SIG-M5 treated with dmso at 0.1 percent for 504 hours (cell line): ENCODE results near the gene AMZ1.
A peak's percentile ranks its signal among the peaks of the same experiment; 100 is the strongest.
"Not testable (repeated sequence)": the region's sequence is repeated elsewhere in the genome, so short reads cannot be mapped to it uniquely, and the experiment has no call there.

Experiments used
- DNase-seq: peaks from one replicate; lab custom pipeline; 2025; ENCODE audit not compliant: unreplicated experiment; lab: John Stamatoyannopoulos, UW

Gene AMZ1

GRCh38 chr7:2737771-2738540 is 50.0 kb downstream of the AMZ1 start:
- DNase-seq: peak; percentile 46

- DNase-seq: no peak
Measured at GRCh38 chr7:2738766-2739549, 51.0 kb downstream of the AMZ1 start.

- not testable (repeated sequence) for DNase-seq
Measured at GRCh38 chr7:2743523-2744185, 55.7 kb downstream of the AMZ1 start.

DNA sequence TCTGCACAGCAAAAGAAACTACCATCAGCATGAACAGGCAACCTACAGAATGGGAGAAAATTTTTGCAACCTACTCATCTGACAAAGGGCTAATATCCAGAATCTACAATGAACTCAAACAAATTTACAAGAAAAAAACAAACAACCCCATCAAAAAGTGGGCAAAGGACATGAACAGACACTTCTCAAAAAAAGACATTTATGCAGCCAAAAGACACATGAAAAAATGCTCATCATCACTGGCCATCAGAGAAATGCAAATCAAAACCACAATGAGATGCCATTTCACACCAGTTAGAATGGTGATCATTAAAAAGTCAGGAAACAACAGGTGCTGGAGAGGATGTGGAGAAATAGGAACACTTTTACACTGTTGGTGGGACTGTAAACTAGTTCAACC is 60.7 kb downstream of the AMZ1 start:
- DNase-seq: not testable (repeated sequence)

DNA sequence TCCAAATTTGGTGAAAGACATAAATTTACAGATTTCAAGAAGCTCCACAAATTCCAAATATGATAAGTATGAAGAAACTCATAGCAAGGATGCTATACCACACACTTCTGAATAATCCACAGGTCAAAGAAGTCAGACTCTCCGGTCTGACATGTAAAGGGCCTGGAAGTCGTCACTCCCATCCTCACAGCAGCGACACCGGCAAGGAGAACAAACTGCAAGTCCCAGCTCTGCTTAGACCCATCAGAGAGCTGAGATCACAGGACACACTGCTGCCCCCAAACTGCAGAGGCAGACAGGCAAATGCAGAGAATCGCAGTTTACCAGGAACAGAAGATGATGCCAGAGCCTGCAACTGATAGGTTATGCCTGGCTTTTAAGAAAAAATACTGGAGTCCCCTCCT is 62.0 kb downstream of the AMZ1 start:
- no peak for DNase-seq

GRCh38 chr7:2751086-2751485 is 63.1 kb downstream of the AMZ1 start:
- DNase-seq: no peak

- no peak for DNase-seq
Measured at GRCh38 chr7:2753148-2753547, 65.1 kb downstream of the AMZ1 start.

DNA sequence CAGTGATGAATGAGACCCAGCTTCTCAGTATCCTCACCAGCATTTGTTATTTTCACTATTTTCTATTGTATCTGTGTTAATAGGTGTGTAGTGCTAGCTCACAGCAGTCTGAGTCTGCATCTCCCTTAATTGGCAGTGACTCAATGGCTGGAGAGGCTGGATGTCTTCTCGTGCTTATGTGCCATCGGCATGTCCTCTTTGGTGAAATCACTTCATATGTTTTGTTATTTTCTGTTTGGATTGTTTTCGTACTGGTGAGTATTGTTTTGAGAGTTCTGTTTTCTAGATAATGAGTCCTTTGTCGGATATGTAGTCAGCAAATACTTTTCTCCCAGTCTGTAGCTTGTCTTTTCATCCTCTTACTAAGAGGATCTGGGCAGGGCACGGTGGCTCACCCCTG is 66.1 kb downstream of the AMZ1 start:
- DNase-seq: no peak

- DNase-seq: no peak
Measured at GRCh38 chr7:2754912-2755311, 66.9 kb downstream of the AMZ1 start.

GRCh38 chr7:2755531-2755930 is 67.5 kb downstream of the AMZ1 start:
- DNase-seq: no peak

- peak; percentile 15 for DNase-seq
Measured at GRCh38 chr7:2757361-2757903, 69.4 kb downstream of the AMZ1 start.

DNA sequence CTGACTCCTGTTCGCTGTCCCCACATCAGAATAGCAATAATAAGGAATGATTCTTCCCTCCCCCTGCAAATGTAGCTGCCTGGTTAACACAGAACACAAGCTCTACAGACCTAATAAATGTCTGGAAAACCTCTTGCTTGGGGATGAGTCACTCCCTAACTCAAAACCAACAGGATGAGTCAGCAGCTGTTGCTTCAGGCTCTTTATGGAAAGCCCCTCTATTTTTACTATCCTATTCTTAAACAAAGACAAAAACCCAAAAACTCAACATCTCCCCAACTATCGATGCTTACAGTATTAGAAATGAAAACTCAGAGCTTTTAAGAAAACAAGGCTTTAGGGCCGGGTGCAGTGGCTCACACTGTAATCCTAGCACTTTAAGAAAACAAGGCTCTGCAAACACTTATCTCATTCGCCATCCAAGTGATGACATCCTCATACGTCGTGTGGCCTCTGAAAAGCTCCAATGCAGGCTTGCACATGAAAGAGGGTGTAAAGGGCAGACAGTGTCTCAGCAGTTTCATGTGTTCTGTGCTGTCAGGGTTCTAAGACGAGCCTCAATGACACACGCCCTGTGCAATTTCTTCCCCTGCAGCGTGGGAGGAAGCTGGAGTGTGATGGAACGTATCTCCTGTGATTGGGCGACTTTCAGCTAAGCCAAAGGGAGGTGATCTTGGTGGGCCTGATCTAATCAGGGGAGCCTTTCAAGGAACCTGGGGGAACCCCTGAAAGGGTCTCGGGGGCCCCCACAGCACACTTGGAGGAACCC is 70.1 kb downstream of the AMZ1 start:
- DNase-seq: peak; percentile 91

- DNase-seq: no peak
Measured at GRCh38 chr7:2758673-2759616, 70.9 kb downstream of the AMZ1 start.

DNA sequence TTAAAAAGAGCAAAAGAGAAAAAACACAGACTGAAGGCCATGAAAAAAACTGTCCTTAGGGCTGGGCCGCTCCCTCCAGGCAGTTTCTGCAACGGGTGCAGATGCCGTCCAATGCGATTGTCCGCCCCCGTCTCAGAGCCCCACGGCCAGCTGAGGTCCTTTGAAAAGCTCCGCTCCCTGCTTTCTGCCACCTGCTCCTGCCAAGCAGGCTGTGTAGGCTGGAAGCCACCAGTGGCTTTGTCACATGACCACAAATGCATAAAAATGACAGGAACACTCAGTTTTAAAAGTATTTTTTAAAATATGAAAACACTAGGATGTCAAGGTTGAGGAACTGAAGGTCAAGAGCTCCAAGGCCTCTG is 71.7 kb downstream of the AMZ1 start:
- DNase-seq: no peak

GRCh38 chr7:2760098-2760889 is 72.3 kb downstream of the AMZ1 start:
- peak; percentile 64 for DNase-seq

GRCh38 chr7:2761131-2761624 is 73.2 kb downstream of the AMZ1 start:
- no peak for DNase-seq

DNA sequence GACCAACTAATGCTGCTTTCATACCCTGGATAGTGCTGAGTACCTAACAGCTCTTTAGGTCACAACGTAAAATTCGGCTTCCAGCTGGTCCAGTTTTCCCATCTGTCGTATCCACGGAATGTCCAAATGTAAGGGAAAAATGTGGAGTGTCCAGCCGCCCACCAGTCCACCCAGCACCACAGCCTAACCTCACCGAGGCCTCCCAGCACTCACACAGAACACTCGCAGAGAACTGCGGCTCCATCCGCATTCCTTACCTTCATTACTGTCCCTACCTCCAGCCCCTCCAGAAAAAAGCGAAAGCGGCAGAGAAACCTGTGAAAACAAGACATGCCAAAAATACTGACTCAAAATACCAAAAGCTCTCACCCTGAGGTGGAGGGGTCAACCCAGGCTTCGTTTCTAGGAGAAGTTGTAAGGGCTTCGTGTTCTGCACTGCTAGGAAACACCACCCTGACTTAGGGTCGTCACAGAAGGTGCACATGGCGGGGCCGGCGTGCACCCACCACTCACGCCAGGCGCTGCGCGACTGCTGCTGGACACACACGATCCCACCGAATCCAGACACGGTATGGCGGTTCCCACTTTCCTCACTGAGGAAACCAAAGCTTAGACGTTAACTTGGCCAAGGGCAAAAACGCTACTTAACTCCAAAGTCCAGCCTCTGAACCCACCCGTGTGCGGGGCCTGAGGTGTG is 73.9 kb downstream of the AMZ1 start:
- DNase-seq: no peak

GRCh38 chr7:2763597-2763996 is 75.6 kb downstream of the AMZ1 start:
- DNase-seq: no peak
